K562 (cell line): ENCODE measurements around the gene ZNHIT3. TPM values are rescaled to one million over a fixed set of nuclear protein-coding genes. Genes with fewer than 3 reads are reported as not detected.
A peak's percentile ranks its signal among the peaks of the same experiment; 100 is the strongest.

Experiments used
- BDP1 ChIP-seq: IDR thresholded peaks from 3 replicates; pipeline ENCODE4 v1.6.1; 2011; ENCODE audit not compliant: insufficient read length, insufficient read depth
- ETV1 ChIP-seq: fragments of 450-650 bp; conservative IDR thresholded peaks from 2 replicates; pipeline ENCODE4 v1.6.1; 2016; ENCODE audit warnings: missing genetic modification characterization, control low read depth, low read depth, missing compliant biosample characterization
- FOS ChIP-seq: IDR thresholded peaks from 3 replicates; pipeline ENCODE4 v1.6.1; 2011; ENCODE audit not compliant: insufficient read length; ENCODE audit errors: extremely low read depth
- FOXK2 ChIP-seq, 2 experiments: fragments of 450-650 bp; IDR thresholded peaks in 1 of 2; conservative IDR thresholded peaks in 1 of 2; 2 replicates each; pipeline ENCODE4 v1.6.1; 2016; ENCODE audit warnings: low read depth in 2 of 2, mild to moderate bottlenecking in 1 of 2
- HNRNPH1 ChIP-seq: fragments of 200-400 bp; formaldehyde crosslinking; optimal IDR thresholded peaks from 2 replicates; pipeline ENCODE3; 2017; ENCODE audit warnings: low read depth, mild to moderate bottlenecking, low read length, moderate library complexity
- MAX ChIP-seq: sonication (generic); formaldehyde crosslinking; IDR thresholded peaks from 2 replicates; pipeline ENCODE4 v1.9.0; 2022; ENCODE audit warnings: mild to moderate bottlenecking, missing genetic modification reagents
- NCOA6 ChIP-seq: fragments of 450-650 bp; IDR thresholded peaks from 2 replicates; pipeline ENCODE4 v1.6.1; 2017; ENCODE audit warnings: mild to moderate bottlenecking
- PRPF4 ChIP-seq: fragments of 200-400 bp; formaldehyde crosslinking; IDR thresholded peaks from one replicate; pipeline ENCODE4 v1.6.1; 2017; ENCODE audit warnings: low read length, low read depth, mild to moderate bottlenecking; ENCODE audit not compliant: insufficient read depth, poor library complexity, severe bottlenecking
- RBM25 ChIP-seq: fragments of 200-400 bp; formaldehyde crosslinking; IDR thresholded peaks from 2 replicates; pipeline ENCODE4 v1.6.1; 2018; ENCODE audit warnings: low read length, low read depth, moderate library complexity; ENCODE audit not compliant: severe bottlenecking
- SIX5 ChIP-seq, 2 experiments: IDR thresholded peaks; 2 replicates each; pipeline ENCODE4 v1.6.1; 2011; ENCODE audit warnings: low read length in 2 of 2, borderline replicate concordance in 1 of 2, low read depth in 1 of 2, mild to moderate bottlenecking in 1 of 2, moderate library complexity in 1 of 2; ENCODE audit not compliant: insufficient read depth in 1 of 2
- SMAD2 ChIP-seq: fragments of 150-350 bp; IDR thresholded peaks from 2 replicates; pipeline ENCODE4 v1.6.1; 2014; ENCODE audit warnings: low read depth, mild to moderate bottlenecking, low read length
- SRSF7 ChIP-seq: fragments of 200-400 bp; formaldehyde crosslinking; optimal IDR thresholded peaks from 2 replicates; pipeline ENCODE3; 2017; ENCODE audit warnings: mild to moderate bottlenecking, low read depth, low read length
- TBP ChIP-seq: optimal IDR thresholded peaks from 2 replicates; pipeline ENCODE3; 2011; ENCODE audit warnings: low read depth, low read length, improper control_type of control experiment
- TRIM24 ChIP-seq, 2 experiments: fragments of 450-650 bp; IDR thresholded peaks; 2 replicates each; pipeline ENCODE4 v1.6.1; 2016
- USF1 ChIP-seq: sonication (generic); formaldehyde crosslinking; IDR thresholded peaks from 2 replicates; pipeline ENCODE4 v1.9.0; 2022; ENCODE audit warnings: mild to moderate bottlenecking, missing genetic modification reagents
- ZBTB17 ChIP-seq: fragments of 450-650 bp; formaldehyde crosslinking; IDR thresholded peaks from 2 replicates; pipeline ENCODE4 v1.4.0; 2020; ENCODE audit warnings: mild to moderate bottlenecking
- ZKSCAN3 ChIP-seq: fragments of 250-450 bp; sonication (Bioruptor Pico); IDR thresholded peaks from 2 replicates; pipeline ENCODE4 v1.4.0; 2020
- ZNF217 ChIP-seq: sonication (generic); formaldehyde crosslinking; IDR thresholded peaks from 2 replicates; pipeline ENCODE4 v1.8.0; 2022; ENCODE audit warnings: mild to moderate bottlenecking, missing genetic modification reagents
- polyA plus RNA-seq, 8 experiments: library from polyadenylated mRNA; depleted of rRNA in 4 of 8; stranded (reverse) in 5 of 8; unstranded in 3 of 8; fragments of >200 nt; fragmentation: Nextera tagmentation in 2 of 8; fragmentation: Illumina TruSeq in 1 of 8; extraction: Ambion mirVana in 2 of 8; extraction: Trizol in 1 of 8; gene quantifications; 2 replicates each; pipeline versions ENCODE4 v1.2.1 to v1.2.3, GENCODE V29; 2011 to 2014; ENCODE audit warnings: inconsistent platforms in 1 of 8, missing spikeins in 1 of 8
- total RNA-seq, 7 experiments: library from RNA; depleted of rRNA in 6 of 7; stranded (reverse); fragments of >200 nt in 6 of 7; fragmentation: Illumina TruSeq in 2 of 7; extraction: Trizol in 2 of 7; gene quantifications; 2 replicates each; pipeline versions ENCODE4 v1.2.1 to v1.2.3, GENCODE V29; 2011 to 2021; ENCODE audit warnings: low replicate concordance in 1 of 7
- TF ChIP-seq, protein P1 (sequence below): sonication (generic); formaldehyde crosslinking; IDR thresholded peaks from 2 replicates; pipeline ENCODE4 v1.8.1; 2023; ENCODE audit warnings: mild to moderate bottlenecking, missing genetic modification reagents
- TF ChIP-seq, protein P2 (sequence below): fragments of 250-450 bp; sonication (Bioruptor Pico); IDR thresholded peaks from 2 replicates; pipeline ENCODE4 v1.4.0; 2020
- TF ChIP-seq, protein P3 (sequence below): fragments of 450-650 bp; formaldehyde crosslinking; IDR thresholded peaks from 2 replicates; pipeline ENCODE4 v1.4.0; 2020; ENCODE audit warnings: mild to moderate bottlenecking, mixed read lengths
- TF ChIP-seq, protein P4 (sequence below): fragments of 250-450 bp; sonication (Bioruptor Pico); IDR thresholded peaks from 2 replicates; pipeline ENCODE4 v1.8.0; 2021; ENCODE audit warnings: borderline replicate concordance, mild to moderate bottlenecking, moderate library complexity; ENCODE audit not compliant: poor library complexity, severe bottlenecking

The ZNHIT3 gene
- total and polyA plus RNA-seq, 9 of the 15 experiments (the other 6 are each of a cell fraction or from before 2014, with no cell fraction given), result 45.0 to 300 (median 88.4) TPM

DNA sequence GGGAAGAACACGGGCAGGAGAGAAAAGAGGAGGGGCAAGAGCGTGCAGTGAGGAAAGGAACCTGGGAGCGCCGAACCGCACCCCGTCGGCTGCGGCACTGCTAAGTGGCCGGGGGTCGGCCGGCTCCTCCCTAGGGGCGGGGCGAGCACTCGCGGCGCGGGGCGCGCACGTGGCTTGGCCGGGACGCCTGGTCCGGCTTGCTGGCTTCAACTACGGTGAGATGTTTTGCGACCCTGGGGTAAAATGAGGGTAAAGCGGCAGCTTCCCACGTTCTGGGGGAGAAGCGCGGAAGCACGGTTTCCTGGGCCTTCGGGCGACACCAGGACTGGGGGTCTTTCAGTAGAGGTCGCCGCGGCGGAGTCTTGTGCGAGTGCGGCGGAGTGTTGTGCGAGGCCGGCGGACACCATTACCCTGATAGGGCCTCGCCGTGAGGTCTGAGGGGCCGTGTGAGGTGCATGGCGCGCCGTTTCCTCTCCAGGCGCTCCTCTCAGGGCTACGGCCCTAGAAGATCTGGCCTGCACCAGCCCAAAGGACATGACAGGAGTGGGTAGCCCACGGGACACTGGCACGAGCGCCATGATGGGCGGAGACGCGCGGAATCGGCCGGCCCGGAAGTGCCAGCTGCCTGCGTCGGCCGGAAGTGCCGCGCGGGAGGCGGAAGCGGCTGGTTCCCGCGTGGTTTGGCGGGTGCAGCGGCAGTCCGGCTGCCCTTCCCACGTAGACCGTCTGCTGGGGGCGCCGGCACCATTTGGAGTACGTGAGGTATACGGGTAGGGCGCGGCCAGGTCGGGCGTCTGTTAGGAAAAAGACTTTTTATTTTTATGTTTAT lies 48.6 kb downstream of the ZNHIT3 start, which contains the start of the genes MYO19 and PIGW (continued):
- TF ChIP-seq BDP1 (no peak), SMAD2 (no peak), RBM25 (peak; percentile 95), TRIM24 (IDR thresholded peaks at IDR 0.05) (no peak; a peak in 1 of 4 replicates), ZKSCAN3 (CRISPR knock-in tag) (no peak), PRPF4 (peak; percentile 8), FOS (no peak), NCOA6 (no peak), SIX5 (IDR thresholded peaks at IDR 0.05; ENCODE audit: borderline replicate concordance in 1 of 2, insufficient read depth in 1 of 2, low read depth in 1 of 2, low read length in 2 of 2) (peak in 1 of 2 experiments; percentile 7; a peak in 1 of 4 replicates), ZNF217 (no peak), SRSF7 (no peak), ETV1 (tag) (peak; percentile 94), HNRNPH1 (no peak), USF1 (CRISPR knock-in tag) (peak; percentile 78), MAX (peak; percentile 96), FOXK2 (conservative IDR thresholded peaks at IDR 0.05 in 1 of 2, IDR thresholded peaks at IDR 0.05 in 1 of 2; ENCODE audit: low read depth in 2 of 2) (peak; percentile 18 to 34; a peak in 3 of 4 replicates), ZBTB17 (CRISPR knock-in tag) (0 out of 2 replicates have a peak, but pooled peaks have one; percentile 40), TBP (peak; percentile 92)
- TF ChIP-seq, protein P1, sequence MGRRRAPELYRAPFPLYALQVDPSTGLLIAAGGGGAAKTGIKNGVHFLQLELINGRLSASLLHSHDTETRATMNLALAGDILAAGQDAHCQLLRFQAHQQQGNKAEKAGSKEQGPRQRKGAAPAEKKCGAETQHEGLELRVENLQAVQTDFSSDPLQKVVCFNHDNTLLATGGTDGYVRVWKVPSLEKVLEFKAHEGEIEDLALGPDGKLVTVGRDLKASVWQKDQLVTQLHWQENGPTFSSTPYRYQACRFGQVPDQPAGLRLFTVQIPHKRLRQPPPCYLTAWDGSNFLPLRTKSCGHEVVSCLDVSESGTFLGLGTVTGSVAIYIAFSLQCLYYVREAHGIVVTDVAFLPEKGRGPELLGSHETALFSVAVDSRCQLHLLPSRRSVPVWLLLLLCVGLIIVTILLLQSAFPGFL, result 0 out of 2 replicates have a peak, but pooled peaks have one; percentile 51
- TF ChIP-seq, protein P2, sequence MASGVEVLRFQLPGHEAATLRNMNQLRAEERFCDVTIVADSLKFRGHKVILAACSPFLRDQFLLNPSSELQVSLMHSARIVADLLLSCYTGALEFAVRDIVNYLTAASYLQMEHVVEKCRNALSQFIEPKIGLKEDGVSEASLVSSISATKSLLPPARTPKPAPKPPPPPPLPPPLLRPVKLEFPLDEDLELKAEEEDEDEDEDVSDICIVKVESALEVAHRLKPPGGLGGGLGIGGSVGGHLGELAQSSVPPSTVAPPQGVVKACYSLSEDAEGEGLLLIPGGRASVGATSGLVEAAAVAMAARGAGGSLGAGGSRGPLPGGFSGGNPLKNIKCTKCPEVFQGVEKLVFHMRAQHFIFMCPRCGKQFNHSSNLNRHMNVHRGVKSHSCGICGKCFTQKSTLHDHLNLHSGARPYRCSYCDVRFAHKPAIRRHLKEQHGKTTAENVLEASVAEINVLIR (CRISPR knock-in tag), result no peak
- TF ChIP-seq, protein P3, sequence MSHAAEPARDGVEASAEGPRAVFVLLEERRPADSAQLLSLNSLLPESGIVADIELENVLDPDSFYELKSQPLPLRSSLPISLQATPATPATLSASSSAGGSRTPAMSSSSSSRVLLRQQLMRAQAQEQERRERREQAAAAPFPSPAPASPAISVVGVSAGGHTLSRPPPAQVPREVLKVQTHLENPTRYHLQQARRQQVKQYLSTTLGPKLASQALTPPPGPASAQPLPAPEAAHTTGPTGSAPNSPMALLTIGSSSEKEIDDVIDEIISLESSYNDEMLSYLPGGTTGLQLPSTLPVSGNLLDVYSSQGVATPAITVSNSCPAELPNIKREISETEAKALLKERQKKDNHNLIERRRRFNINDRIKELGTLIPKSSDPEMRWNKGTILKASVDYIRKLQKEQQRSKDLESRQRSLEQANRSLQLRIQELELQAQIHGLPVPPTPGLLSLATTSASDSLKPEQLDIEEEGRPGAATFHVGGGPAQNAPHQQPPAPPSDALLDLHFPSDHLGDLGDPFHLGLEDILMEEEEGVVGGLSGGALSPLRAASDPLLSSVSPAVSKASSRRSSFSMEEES, result no peak
- TF ChIP-seq, protein P4, sequence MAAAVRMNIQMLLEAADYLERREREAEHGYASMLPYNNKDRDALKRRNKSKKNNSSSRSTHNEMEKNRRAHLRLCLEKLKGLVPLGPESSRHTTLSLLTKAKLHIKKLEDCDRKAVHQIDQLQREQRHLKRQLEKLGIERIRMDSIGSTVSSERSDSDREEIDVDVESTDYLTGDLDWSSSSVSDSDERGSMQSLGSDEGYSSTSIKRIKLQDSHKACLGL (CRISPR knock-in tag), result peak; percentile 94
